Measurements from ENCODE around the gene NPEPL1.
"Not testable (repeated sequence)": the region's sequence is repeated elsewhere in the genome, so short reads cannot be mapped to it uniquely, and the experiment has no call there.

The NPEPL1 gene

GRCh38 chr20:58742668-58743566, 50.3 kb downstream of the NPEPL1 start:
- DNase-seq (ENCODE audit: low spot score), result no peak

DNA sequence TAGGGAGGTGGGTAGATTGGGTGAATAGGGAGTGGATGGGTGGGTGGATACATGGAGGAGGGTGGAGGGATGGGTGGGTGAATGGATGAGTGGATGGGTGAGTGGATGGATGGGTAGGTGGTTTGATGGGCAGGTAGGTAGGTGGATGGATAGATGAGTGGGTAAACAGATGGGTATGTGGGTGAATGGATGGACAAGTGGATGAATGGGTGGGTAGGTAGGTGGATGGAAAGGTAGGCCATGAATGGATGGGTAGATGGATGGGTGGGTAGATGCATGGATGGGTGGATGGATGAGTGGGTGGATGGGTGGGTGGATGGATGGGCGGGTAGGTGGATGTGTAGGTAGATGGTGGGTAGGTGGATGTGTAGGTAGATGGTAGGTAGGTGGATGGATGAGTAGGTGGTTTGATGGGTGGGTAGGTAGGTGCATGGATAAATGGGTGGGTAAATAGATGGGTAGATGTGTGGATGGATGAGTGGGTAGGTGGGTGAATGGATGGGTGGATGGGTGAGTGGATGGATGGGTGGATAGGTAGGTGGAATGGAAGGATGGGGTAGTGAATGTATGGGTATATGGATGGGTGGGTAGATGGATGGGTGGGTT, 51.4 kb downstream of the NPEPL1 start:
- DNase-seq (ENCODE audit: low spot score), result no peak

DNA sequence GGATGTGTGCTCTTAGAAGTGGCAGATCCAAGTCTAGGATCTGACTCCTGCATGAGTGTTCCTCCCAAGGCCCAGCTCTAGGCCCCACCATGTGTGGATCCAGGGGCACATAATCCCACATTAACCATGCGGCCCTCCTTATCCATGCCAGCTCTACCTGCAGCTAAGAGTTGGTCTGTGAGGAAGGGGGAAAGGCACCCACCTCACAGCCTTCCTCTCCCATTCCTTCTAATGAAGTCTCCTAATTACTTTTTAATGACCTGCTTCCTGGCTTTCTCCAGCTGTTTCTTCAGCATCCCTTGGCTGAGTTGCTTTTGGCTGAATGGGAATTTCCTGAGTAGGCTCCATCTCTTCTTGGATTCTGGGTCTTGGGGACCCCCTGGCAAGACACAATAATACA, 52.2 kb downstream of the NPEPL1 start:
- no peak for DNase-seq (ENCODE audit: low spot score)

- DNase-seq (ENCODE audit: low spot score), result no peak
Observed at GRCh38 chr20:58745391-58745790, 52.8 kb downstream of the NPEPL1 start.

DNA sequence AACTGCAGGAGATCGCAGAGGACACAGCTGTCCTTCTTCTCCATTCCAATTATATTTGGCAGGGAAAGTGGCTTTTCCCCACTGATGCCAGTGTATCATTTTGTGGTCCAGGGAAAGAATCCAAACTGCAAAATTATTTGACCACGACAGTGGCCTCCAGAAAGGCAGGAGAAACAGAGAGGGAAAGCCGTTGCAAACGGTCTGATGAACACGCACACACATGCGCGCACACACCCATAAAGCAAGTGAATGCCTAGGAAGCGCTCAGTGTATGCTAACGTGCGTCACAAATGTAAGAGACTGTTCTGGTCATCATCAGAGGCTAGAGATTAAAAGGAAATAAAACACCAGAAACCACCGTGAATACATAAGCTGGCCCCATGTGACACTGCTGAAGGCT, 54.0 kb downstream of the NPEPL1 start:
- no peak for DNase-seq (ENCODE audit: low spot score)

- DNase-seq (ENCODE audit: low spot score), result no peak
Observed at GRCh38 chr20:58747211-58747610, 54.6 kb downstream of the NPEPL1 start.

GRCh38 chr20:58748618-58749017, 56.0 kb downstream of the NPEPL1 start:
- no peak for DNase-seq (ENCODE audit: low spot score)

DNA sequence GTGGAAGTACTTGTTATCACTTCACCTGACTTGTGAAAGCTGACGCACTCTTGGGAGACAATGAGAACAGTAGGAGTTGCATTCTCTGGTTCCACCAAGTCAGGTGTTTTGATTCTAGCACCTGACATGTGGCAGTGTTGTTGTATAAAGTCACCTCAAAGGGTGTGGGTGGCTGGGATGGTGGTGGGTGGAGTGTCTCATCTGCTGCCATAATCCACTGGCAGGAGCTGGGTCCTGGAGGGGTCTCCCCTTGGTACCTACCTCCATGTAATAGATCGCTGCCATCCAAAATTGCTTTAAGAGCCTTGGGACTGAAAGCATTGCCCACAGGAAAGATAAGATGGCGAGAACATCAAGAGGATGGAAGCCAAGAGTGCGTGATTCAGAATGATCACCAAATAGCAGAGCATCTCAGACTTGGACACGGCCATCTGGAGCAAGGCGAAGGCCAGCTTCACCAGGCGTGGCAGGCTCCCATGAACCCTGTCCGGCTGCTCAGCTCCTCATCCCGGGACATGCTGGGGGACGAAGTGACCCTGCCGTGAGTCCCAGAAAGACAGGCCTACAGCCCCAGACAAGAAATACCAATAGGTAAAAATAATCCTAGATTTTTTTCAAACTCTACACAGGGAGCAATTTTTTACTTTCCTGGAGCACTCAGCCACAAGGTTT, 56.6 kb downstream of the NPEPL1 start:
- no peak for DNase-seq (ENCODE audit: low spot score)

DNA sequence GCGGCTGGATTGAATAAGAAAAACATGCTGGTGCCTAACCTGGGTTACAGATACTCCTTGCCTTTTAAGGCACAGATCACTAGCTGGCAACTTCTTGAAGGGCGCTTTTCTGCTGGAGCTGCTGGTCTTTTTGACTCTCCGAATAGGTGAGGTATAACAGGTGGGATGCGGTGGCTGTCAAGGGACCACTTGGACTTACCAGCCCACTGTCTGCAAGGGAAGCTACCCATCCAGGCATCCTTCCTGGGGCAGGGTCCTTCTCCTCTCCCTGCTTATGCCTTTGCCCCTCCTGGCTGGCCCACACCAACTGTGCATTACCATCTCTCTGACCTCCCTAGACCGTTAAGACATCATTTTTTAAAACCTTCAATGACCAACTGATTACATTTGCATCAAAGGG, 57.4 kb downstream of the NPEPL1 start:
- no peak for DNase-seq (ENCODE audit: low spot score)

GRCh38 chr20:58750706-58751105, 58.1 kb downstream of the NPEPL1 start:
- not testable (repeated sequence) for DNase-seq (ENCODE audit: low spot score)

DNA sequence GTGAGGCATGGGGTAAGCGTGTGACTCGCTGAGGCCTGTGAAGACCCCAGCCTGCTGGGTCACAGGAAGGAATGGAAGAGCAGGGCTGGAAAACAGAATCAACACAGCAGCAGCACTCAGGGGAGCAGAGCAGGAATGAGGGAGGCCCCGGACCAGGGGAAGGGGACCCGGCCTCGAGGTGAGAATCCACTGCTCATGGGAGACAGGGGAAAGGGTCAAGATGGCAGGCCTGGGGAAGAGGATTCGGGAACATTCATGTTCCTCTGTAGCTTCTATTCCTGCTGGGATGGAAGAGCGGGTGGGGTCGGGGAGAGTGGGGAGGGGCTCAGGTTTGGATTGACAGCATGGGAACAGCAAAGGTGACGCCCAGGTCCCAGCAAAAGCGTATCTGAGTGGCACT, 59.4 kb downstream of the NPEPL1 start:
- no peak for DNase-seq (ENCODE audit: low spot score)

DNA sequence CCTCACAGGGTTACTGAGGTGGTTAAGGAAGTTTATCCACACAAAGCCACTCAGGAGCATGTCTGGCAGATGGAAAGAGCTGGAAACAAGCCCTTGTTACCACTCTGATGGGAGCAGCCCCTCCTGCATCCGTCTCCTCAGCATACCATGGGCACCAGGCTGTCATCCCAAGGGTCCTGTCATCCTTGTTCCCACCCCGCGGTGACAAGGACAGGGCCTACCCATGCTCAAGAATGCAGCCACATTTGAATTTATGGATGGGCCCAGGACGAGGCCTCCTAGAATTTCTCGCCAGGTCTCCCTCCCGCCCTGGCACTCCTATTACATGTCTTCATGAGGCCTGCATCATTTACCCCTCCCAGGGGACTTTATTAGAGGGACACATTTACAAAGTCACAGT, 60.0 kb downstream of the NPEPL1 start:
- no peak for DNase-seq (ENCODE audit: low spot score)

- DNase-seq (ENCODE audit: low spot score), result no peak
Observed at GRCh38 chr20:58753267-58753921, 60.8 kb downstream of the NPEPL1 start.

DNA sequence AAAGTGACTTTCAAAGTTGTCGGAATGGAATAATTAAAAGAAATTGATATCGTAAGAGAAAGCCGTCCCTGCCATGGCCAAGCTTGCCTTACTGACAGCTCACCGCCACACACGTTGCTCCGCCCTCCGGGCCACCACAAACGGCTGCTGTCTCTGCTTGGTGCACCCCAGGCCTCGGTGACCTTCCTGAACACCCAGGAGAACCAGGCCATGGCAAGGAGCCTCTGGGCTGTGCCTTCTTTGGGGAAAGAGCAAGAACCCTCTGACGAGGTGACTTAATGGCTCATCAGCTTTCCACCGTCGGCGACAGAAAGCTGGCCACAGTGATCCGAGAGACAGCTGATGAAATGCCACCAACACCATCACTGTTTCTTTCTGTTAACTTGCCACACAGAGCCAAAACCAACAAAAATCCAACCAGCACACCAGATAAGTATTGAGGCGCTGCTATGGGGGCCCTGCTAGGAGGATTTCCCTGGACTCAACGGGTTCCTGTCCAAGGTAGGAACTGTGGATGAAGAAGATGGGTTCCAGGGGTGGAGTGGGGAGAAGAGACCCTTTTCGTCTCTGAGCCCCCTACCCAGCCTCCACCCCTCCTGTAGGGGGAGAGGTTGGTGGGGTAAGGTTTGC, 61.4 kb downstream of the NPEPL1 start:
- DNase-seq (ENCODE audit: low spot score), result no peak

GRCh38 chr20:58754584-58754983, 62.0 kb downstream of the NPEPL1 start:
- DNase-seq (ENCODE audit: low spot score), result no peak

DNA sequence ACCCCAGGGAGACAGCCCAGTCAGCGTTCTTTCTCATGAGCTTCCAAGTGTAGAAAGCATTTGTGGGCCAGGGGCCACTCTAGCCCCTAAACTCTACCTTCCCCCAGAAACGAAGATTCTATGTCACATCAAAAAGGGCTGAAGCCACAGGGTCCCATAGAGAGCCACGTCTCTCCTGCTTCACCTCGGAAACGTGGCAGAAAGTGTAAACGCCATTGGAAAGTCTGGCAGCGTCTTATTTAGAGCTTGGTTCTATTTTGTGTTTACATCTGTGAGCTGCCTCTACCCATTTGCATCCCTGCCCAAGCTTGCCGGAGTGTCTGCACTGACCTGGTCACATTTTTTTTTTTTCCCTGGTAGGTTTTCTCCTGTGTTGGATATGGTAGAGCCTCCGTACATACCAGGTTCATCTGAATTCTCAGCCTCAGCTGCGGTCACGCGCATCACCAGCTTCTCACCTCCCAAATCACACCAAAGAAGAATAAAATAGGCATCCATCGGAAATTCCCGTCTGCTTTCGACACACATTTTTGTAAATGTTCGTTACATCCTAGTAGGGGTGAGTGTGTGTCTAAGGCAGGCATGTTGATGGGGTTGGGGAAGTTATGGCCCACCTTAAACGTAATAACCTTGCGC, 62.6 kb downstream of the NPEPL1 start:
- no peak for DNase-seq (ENCODE audit: low spot score)

GRCh38 chr20:58755766-58756449, 63.3 kb downstream of the NPEPL1 start:
- DNase-seq (ENCODE audit: low spot score), result no peak

DNA sequence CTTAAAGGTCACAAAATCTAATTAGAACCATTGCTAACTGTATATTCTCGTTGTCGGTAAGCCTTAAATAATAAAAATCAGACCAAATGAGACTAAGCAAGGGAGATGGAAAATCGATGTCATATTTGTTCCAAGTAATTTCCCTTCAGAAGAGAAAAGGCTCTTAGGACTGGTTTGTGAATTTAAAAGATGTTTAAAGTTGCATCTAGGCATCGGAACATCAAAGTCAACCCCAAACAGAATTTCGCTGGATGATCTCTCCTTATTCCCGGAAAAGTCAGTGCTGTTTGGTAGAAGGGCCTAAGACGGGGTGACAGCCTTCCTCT, 63.8 kb downstream of the NPEPL1 start:
- no peak for DNase-seq (ENCODE audit: low spot score)

GRCh38 chr20:58757647-58758046, 65.0 kb downstream of the NPEPL1 start:
- not testable (repeated sequence) for DNase-seq (ENCODE audit: low spot score)

- DNase-seq (ENCODE audit: low spot score), result no peak
Observed at GRCh38 chr20:58759947-58760346, 67.3 kb downstream of the NPEPL1 start.

- DNase-seq (ENCODE audit: low spot score), result no peak
Observed at GRCh38 chr20:58760856-58761255, 68.3 kb downstream of the NPEPL1 start.

Data from CD4-positive, alpha-beta T cell treated with Interleukin-2 at 100 ng/mL for 4 hours (primary cell).